GM12801 (cell line): ENCODE results near the gene STK38.

Source experiments
- TF ChIP-seq, protein P1 (sequence below): IDR thresholded peaks from one replicate; pipeline ENCODE4 v1.5.1; 2011; ENCODE audit warnings: control low read depth; ENCODE audit not compliant: insufficient read length; ENCODE audit errors: extremely low read depth

Gene STK38

DNA sequence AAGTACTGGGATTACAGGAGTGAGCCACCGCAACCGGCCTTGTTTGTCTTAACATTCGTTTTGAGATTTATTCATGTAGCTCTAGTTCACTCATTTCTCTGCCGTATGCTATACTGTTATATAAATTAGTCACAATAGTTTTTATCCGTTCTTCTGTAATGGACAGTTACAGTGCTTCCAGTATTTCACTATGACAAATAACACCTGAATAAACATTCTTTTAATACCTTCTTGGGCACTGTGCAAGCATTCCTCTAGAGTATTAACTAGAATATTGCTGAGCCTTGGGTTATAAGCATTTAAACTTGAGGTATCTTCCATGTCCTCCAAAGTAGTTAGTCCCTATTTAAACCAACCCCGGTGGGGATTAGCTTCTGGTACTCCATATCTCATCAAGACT lies 45.6 kb downstream of the STK38 start:
- TF ChIP-seq, protein P1, sequence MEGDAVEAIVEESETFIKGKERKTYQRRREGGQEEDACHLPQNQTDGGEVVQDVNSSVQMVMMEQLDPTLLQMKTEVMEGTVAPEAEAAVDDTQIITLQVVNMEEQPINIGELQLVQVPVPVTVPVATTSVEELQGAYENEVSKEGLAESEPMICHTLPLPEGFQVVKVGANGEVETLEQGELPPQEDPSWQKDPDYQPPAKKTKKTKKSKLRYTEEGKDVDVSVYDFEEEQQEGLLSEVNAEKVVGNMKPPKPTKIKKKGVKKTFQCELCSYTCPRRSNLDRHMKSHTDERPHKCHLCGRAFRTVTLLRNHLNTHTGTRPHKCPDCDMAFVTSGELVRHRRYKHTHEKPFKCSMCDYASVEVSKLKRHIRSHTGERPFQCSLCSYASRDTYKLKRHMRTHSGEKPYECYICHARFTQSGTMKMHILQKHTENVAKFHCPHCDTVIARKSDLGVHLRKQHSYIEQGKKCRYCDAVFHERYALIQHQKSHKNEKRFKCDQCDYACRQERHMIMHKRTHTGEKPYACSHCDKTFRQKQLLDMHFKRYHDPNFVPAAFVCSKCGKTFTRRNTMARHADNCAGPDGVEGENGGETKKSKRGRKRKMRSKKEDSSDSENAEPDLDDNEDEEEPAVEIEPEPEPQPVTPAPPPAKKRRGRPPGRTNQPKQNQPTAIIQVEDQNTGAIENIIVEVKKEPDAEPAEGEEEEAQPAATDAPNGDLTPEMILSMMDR, result no peak

DNA sequence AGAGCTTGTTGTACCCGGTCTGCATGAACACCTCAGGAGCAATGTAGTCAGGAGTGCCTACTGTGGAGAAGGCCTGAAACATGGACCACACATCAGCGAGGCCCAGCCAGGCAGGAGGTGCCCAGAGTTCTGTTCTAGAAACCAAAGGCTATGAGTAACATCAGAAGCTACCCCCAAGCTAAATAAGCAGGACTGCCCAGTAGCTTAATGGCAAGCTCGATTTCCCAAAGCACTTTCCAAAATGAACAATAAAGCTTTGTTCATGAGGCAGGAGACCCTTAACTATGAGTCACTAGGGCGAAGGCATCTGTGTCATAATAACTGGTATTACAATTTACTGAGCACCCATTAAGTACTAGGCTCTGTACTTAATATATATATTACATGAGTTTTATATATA lies 47.4 kb downstream of the STK38 start:
- TF ChIP-seq, protein P1, result no peak

DNA sequence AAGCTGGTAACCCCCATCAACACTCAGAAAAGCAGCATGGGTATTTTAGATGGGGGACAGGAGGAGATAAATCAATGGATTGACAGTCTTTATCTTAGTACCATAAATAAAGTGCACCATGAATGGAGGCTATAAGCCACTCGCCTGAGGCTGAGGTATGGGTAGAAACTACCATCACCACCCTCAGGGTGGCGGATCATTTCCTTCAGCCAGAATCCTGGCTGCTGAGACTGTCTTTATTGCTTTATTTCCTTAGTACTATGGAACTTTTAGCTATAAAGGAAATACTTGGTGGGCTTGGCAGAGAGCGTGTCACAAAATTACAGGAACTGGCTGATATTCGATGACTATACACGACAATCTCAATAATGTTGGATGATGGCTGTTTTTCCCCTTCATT lies 52.2 kb downstream of the STK38 start:
- TF ChIP-seq, protein P1, result no peak

DNA sequence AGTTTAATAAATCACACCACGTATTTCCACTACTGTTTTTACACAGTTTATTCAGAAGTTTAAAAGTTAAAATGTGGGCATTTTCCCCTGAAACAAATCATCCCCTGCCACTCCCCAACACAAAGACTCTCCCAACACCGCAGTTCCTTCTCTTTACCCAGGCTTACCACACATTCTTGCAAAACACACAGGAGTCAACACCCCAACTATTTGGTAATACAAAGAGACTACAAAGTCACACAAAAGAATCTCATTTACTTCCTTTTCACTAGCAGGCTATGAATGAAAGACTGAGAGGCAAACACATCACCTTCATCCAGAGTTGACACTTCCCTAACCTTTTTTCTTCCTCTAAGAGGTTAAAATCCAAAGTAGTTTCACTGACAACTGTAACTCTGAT lies 53.4 kb downstream of the STK38 start:
- TF ChIP-seq, protein P1, result no peak

DNA sequence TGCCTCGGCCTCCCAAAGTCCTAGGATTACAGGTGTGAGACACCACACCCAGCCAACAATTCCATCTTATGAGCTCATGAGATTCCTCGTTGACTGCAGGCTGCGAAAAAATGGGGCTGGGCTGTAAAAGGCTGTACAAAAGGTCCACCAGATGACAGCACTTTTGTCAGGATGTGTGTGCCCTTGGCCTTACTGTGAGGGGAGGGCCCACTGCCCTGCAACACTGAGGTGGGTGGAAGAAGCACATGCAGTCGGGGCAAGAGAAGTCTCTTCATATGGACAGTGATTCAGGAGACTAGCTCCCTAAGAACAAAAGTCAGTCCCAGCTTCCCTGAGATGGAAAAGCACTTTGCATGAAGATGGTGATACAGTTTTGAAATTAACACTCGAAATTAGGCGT lies 54.0 kb downstream of the STK38 start:
- TF ChIP-seq, protein P1, result no peak

DNA sequence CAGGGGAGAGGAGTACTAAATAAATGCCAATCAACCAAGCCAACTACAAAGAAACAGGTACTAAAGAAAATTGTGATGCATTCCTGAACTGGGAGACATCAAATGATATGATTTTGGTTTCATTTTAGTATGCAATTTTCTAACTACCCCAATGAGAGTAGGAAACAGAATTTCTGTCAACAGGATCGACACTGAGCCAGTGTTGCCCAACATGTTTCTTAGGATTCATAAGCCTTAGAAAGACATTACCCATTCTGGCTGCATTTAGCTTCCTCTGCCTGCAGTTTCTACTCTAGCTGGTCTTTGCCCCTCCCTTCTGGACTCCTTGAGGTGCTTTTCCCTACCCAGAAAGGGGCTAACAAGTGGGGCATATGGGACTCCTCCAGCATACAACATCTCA lies 54.7 kb downstream of the STK38 start:
- TF ChIP-seq, protein P1, result no peak

DNA sequence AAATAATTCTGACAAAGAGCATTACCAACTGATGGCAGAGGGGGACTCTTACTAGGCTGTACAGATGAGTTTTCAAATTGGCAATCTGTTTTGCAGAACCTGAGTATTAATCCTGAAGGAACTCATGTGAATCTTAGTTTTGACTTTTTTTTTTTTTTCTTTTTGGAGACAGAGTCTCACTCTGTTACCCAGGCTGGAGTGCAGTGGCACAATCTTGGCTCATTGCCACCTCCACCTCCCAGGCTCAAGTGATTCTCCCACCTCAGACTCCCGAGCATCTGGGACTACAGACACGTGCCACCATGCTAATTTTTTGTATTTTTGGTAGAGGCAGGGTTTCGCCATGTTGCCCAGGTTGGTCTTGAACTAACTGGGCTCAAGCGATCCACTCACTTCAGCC lies 55.2 kb downstream of the STK38 start:
- TF ChIP-seq, protein P1, result no peak
